Stimulated activated CD4-positive, alpha-beta T cell treated with anti-CD3 and anti-CD28 coated beads, TNF-alpha, amount 100 ng/mL, for 1 hour (primary cell): Measurements from ENCODE around the gene SYT15.
"Not testable (repeated sequence)": the region's sequence is repeated elsewhere in the genome, so short reads cannot be mapped to it uniquely, and the experiment has no call there.

Source experiments
- DNase-seq, 3 donors: peaks; one replicate each; pipeline ENCODE4 v3.0.0-alpha.2; 2020; ENCODE audit warnings: low read depth in 3 of 3, low spot score in 1 of 3

Gene SYT15

DNA sequence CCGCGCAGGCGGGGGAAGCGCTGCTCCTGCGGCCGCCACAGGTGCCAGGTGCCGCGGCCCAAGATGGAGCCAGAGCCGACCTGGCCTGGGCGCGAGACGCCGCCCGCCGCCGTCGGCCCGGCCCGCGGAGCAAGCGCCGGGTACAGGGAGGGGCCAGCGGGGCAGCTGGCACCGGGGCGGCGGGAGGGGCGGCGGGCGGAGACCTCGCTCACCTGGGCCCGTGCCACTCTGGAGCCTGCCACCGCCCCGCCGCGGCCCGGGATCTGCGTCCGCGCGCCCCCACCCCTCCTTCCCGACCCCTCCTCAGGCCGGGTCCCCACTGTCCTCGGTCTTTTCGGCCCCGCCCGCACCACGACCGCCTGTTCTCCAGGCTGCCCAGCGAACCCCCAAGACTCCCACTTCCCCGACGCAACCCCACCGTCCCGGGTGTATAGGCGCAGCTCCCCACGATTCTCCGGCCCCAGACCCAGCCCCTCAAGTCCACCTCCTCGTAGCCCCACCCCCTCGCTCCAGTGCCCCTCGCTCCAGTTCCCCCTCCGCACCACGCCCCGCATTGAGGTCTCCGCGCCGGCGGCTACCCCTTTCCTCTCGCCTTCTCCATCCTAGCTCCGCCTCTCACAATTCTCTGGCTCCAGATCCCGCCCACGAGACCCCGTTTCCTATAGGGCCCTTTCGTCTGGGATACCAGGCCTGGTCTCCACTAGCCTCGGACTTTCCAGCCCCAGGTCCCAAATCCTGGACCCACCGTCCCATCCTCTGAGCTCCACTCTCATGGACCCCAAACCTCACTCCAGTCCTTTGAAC is 22.2 kb upstream of the SYT15 start, which contains the start of gene GPRIN2:
Gene GPRIN2, minus strand, starts transcription at position 144 of the 804 bp plus-strand sequence. CDS start 5,922 bp downstream, outside the sequence.
- no peak for DNase-seq

DNA sequence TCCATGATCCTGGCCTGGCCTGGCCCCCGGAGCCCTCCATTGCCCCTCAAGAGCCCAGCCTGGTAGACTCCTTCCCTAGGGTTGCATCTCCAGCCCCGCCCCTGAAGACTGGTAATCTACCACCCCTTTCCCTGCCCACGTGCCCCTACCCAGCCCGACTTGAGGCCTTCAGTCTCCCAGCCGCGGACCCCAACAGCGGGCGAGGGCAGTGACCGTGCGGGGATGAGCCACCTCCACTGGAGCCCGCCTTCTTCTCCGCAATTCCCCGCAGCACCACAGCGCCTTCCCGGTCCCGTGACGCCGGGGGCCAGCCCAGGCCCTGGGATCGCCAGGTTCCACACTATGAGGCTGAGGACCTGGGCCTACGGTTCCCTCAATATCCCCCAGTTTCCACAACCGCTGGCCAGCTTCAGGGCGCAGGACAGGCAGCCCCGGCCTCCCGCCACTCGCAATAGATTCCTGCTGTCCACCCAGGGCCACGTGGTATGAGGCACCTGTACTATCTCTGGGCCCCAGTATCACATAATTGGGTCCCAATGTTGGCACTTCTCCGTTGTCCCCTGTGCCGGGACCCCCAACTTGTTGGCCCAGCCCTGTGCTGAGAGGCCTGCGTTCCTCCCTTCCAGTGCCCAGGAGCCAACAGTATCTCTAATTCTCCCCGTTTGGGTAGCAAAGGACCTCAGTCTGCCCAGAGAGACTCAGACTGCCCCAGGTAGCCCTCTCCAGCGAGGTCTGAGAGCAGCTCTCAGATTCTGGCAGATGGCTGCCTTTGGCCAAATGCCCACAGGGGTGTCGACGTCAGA is 21.4 kb upstream of the SYT15 start:
- DNase-seq = no peak

DNA sequence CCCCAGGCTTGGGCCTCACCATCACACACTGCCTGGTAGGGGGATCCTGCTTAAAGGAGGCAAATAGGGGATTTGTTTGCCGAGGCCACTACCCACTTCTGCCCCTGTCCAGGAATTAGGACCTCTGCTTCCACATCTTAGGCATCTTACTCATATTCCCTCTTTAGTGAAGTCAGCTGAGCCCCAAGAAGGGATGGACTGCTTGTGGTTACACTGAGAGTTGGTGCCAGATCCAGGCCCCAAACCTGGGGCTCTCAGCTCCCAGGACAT is 20.9 kb upstream of the SYT15 start:
- no peak for DNase-seq

DNA sequence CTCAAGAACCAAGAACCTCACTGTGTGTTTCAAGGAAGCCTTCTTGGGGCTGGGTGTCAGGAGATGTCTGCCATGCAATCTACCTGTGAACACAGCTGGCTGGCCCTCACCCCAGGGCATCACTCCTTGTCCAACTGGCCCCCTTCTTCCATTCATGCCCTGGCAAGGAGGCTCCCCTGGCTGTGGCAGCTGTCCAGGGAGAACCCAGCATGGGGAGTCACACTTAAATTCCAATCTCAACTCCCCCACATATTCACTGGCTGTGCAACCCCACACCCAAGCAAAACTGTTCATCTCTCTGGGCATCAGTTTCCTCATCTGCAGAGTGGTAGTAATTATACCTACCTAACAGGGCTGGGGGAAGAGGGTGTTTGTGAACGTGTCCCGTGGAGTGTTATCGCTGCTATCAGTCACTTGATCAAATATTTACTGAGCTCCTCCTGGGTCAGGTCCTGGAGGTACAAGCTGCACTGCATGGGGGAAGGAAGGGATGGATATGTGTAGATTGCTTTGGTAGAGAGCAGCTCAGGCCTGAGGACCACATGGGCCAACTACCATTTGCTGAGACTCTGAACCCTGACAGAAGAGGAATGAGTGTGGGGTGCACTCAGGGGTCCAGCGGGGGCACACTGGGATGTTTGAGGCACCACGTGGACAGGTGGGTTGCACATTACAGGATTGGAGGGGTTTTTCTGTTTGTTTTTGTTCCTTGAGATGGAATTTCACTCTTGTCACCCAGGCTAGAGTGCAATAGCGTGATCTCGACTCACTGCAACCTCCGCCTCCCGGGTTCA is 20.3 kb upstream of the SYT15 start:
- DNase-seq = no peak

DNA sequence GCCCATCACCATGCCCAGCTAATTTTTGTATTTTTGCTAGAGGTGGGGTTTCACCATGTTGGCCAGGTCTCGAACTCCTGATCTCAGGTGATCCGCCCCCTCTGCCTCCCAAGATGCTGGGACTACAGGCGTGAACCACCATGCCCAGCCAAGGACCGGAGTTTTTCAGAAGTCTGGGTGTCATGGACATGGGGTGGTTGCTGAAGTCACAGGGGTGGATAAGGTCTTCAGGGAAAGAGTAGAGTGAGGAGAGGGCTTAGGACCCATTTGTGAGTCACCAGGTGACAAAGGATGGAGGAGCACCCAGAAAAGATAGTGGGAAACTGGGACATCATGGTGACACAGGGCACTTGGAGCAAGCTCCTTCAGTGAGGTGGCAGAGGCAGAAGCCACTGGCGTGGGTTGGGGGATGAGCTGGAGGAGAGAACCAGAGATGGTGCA is 19.7 kb upstream of the SYT15 start:
- no peak for DNase-seq

DNA sequence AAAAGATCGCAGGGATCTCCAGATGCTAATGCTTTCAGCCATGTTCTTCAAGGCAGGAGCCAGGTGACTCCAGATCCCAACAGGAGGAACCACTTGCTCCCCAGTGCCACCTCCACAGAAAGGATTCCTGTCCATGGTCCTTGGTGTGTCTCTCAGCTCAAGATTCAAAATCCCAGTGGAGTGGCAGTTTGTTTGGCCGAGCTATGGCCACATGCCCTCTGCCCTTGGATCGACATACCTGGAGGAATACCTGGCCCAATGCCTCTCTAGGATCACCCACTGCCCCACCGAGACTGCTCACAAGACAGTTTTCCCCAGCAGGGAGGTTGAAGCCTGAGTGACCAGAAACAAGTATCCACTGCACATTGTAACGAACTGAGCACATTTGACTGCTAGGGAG is 18.5 kb upstream of the SYT15 start:
- no peak for DNase-seq

DNA sequence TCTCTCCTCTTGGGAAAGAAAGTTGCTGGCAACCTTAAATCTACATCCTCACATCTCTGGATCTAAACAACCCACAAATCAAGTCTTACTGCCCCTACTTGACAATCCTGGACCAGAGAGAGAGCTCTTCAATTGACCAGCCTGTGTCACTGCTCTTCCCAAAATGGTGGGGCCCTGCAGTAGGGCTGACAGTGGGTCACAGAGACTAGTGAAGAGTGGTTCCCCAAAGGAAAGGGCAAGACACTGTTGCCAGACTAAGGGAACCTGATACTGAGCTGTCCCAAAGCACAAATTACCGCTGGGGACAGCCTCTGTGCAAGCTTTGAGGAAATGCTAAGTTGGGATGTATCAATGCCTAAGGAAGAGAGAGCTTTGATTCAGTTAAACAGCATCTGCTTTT is 18.0 kb upstream of the SYT15 start:
- no peak for DNase-seq

DNA sequence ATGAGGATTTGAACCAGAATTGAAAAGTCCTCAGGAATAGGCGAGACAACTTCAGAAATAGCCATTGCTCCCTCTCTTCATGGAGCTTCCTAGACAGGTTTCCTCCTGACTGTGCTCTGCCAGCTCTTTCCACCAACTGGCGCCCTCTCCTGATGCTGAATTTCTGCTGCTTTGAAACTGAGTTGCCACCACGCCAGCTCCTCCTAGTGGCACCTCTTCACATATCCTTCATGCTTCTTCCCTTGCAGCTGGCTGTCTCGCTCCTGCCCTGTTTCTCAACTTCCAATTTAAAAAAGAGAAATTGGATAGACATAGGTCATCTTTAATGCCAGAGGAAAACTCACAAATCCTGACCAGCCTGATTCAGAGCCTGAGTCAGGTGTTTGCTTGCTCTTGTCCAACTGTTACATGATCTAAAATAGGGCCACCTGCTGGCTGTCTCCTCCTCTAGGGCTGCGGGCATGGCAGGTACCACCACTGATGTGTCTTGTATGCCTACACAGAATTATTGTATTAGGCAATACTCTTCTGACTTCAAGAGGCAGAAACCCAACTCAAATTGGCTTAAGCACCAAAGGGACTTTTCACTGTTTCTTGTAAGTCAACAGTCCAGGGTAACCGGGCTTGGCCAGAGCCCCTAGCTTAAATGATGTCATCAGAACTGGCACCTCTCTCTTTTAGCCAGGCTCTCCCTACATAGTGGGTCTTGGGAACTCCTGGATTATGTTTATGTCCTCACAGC is 13.2 kb upstream of the SYT15 start:
- not testable (repeated sequence) for DNase-seq

DNA sequence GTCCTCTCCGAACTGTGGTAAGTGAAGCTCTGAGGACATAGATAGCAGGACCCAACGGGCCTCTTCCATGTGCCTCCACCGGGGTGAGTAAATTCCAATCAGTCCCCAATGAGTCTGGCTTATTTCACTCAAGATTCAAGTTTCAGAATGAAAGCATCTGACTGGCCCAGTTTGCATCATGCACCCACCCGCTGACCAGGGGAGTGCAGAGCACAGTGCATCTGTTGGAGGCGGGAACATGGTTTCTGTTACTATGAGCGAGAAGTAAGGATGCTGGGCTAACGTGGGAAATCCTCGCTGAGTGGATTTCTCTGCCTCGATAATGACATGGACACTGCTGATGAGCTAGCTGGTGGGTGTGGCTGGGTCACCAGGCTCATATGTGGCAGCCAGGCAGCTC is 11.8 kb upstream of the SYT15 start:
- DNase-seq = not testable (repeated sequence)

DNA sequence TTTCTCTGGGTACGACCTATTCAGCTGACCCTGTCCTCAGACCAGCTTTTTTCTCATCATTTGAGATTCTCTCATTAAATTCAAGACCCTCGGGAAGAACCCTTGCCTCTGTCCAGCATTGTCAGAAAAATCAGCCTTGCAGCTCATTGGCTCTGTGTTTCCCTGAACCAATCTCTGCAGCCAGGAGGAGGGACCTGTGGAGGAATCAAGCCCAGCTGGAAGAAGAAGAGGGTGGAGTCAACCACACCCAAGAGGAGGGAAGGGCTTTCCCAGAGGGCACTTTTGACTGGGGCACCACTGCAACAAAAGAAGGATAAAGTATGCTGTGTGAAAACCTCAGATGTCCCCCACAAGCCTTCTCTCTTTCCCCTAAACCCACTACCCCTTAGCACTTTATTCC is 8.3 kb upstream of the SYT15 start:
- DNase-seq = not testable (repeated sequence)

DNA sequence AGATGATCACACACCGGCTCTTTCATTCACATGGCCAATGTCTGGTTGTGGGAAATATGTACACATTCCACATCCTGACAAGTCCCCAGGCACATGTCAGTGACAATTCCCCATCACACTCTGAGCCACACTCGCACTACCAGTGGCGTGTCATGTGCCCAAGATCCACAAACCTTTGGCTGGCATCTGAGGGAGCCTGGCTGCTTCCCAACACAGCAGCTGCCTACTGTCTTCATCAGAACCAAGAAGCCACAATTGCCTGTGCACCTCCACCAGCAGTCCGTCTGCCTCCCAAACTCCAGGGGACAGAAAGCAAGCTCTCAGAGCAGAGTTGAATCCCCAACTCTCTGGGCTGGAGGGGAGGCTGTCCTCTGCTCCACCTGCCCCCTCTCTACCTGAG is 6.2 kb upstream of the SYT15 start:
- DNase-seq = not testable (repeated sequence)

DNA sequence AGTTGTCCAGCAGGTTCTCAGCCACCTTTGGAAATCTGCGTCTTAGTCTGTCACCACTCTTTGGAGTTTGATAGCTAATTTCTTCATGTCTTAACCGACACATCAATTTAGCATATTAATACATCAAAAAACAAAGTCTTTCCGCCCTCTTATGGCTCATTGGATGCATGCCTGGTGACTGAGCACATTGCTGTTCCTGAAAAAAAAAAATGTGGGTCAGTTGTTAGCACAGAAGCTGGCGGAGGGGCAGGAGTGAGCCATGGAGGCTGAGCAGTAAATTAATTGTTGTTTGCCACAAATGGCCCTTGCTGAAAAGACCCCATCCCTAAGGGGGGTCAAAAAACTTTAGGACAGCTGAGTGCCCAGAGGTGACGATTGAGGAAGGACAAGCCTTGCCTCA is 5.6 kb upstream of the SYT15 start:
- not testable (repeated sequence) for DNase-seq

DNA sequence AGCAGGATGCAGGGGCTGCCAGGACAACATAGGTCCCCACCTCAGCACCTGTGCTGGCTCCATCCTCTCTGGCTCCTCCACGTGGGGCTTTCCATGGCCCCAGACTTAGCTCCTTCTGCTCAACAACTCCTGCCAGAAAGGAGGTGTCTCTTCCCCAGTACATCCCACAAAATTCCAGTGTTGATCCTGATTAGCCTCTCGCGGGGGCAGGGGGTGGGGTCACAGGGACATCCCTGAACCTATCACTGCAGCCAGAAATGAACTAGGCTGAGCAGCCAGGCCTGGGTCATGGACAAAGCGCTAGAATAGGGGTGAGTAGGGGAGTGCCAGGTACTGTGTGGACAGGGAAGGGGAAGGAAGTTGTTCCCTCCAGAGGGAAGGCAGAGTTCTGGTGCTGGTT is 5.0 kb upstream of the SYT15 start:
- DNase-seq = not testable (repeated sequence)

DNA sequence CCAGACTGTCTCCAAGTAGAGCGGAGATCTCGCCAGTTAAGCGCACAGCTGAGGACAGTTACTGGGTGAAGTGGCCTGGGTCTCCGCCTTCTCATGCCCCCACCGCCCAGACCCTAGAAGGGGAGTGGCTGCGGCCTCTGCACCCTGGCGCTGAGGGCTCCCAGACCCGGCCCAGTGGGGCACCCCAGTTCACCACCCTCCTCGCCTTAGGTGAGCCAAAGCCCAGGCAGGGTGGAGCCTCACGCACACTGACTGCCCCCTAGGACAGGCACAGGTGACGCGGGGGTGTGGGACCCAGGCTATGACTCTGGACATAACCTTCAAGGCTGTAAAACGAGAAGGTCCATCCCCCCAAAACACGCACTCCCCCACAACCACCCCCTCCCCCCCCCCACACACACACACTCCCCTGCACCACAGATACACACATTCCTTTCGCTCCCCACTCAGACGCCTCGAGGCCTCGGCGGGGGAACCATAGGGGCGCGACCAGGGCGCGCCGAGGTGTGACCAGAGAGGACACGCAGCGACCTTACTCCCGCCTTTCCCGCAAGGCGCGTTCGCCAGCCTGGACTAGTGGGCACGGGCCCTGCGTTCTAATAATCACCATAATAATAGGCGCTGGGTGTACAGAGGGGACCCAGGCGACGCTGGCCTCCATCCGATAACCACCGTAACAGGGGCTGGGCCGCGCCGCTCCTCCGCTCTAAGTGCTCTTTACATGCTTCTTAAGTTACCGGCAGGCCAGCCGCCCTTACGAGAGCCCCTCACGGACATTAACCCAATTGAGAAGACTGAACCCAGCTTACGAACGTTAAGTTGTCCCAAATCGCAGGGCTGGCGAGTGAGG is 1.1 kb upstream of the SYT15 start:
- DNase-seq = not testable (repeated sequence)

DNA sequence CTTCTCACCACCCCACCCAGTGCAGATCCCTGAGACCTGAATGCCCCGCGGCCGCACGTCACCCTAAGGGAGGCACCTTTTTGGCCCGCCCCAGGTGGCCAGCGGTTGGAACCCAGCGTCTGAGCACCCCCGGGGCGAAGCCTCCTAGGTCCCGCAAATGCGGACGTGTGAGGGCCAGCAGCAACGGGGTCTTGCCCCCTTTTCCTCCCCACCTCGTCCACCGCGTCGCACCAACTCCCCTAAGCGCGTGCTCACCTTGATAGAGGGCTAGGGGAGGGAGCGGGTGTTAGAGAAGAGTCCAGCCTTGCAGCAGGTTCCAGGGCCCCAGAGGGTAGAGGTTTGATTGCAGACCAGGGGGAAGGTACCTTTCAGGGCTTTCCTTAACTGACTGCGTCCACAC is 450 bp downstream of the SYT15 start:
- not testable (repeated sequence) for DNase-seq

DNA sequence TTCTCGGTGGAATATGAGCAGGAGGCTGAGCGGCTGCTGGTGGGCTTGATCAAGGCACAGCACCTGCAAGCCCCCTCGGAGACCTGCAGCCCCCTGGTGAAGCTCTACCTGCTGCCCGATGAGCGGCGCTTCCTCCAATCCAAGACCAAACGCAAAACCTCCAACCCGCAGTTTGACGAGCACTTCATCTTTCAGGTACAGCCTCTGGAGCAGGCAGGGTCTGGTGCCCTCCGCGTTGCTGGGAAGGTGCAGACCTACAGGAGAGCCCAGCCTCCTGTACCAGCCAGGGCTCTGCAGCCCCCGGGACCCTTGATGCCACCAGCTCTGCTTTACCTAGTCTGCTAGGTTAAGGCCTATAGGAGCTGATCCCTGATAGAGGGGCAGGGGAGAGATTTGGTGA is 3.1 kb downstream of the SYT15 start:
- not testable (repeated sequence) for DNase-seq

DNA sequence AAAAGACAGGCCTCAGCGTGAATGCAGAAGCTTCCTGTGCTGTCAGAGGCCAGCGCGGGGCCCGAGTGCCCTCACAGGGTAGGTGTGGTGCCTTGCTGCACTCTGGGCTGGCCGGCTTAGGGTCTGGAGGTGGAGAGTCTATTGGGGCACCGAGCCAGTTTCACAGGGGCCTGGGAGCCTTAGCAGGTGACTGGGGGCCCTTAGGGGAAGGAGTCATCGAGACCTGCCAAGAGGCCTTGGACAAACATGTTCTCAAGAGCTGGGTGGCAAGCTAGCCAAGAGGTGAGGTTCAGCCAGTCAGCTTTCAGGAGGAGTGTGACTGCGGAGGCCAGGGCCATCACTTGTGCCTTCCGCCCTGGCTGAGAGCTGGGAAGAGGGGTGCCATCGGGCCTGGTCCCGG is 3.6 kb downstream of the SYT15 start:
- DNase-seq = not testable (repeated sequence)

DNA sequence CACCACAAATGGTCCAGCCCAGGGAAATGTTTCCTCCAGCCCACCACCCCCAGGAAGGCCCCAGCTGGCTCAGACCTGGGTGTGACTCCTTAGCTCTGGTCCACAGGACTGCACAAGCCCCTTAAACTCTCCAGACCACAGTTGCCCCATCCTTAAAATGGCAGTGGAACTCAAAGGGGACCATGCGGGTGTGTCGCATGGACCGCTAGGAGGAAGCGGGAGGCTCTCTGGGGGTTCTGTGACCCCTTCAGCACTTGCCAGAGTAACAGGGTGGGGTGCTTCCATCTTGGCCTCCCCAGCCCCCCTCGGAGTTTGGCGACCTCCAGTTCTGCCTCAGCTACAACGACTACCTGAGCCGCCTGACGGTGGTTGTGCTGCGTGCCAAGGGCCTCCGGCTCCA is 5.3 kb downstream of the SYT15 start:
- DNase-seq = not testable (repeated sequence)

DNA sequence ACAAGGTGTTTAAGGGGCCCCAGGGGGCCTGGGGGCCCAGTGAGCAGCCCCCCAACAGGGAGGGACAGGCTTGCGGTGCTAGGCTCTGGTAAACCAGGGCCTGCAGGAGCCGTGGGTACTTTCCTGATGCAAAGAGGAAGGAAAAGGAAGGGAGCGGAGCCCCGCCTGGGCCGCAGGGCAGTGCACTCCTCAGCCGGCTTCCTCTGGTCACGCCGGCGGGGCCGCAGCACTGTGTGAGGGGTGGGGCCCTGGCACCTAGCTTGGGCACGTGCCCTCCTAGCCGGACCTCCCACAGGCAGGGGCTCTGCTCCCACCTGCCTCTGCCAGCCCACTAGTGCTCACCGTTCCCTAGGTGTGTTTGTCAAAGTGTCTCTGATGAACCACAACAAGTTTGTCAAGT is 6.3 kb downstream of the SYT15 start:
- not testable (repeated sequence) for DNase-seq

DNA sequence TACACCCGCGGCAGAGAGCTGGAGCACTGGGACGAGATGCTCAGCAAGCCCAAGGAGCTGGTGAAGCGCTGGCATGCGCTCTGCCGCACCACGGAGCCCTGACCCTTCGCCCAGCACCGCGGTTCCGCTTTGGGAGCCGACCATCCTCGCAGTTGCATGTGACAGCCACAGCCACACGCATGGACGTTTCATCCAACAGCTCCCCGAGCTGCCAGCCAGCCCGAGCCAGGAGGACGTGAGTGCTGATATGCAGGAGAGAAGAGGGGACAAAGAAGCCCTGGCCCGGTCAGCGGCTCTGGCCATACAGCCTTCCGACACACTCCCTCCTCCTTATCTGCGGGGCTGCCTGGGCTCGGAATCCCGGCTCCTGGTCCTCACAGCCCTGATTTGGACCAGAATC is 8.6 kb downstream of the SYT15 start:
- not testable (repeated sequence) for DNase-seq
